ENCODE data around the gene RAPSN. TPM values are rescaled to one million over a fixed set of nuclear protein-coding genes. Genes with fewer than 3 reads are reported as not detected.
A peak's percentile ranks its signal among the peaks of the same experiment; 100 is the strongest.

Gene RAPSN
- total RNA-seq, 4 donors from 2014 or later: 0.59 to 4.6 (median 1.0) TPM; not detected in 1

GRCh38 chr11:47409440-47410369 lies 39.2 kb downstream of the RAPSN start:
- peaks cover 28% of the 10 kb centered on the region for H3K36me3 ChIP-seq
- H3K27ac ChIP-seq: peak overlapping the region; percentile 93
- no peaks in the 10 kb centered on the region for H3K9me3 ChIP-seq
- no peak for TF ChIP-seq POLR2AphosphoS5 (IDR thresholded peaks at IDR 0.05)
- TF ChIP-seq CTCF (IDR thresholded peaks at IDR 0.05): no peak
- peak in 1 of 2 donors; percentile 71 for DNase-seq (ENCODE audit: low spot score in 2 of 2)
- no peaks in the 10 kb centered on the region for H3K27me3 ChIP-seq
- peaks cover 49% of the 10 kb centered on the region for H3K4me1 ChIP-seq
- H3K4me3 ChIP-seq: peak overlapping the region; percentile 69
- WGBS: 44% methylated on average over 6 of the region's 31 CpGs

GRCh38 chr11:47408598-47409439 lies 40.1 kb downstream of the RAPSN start:
- 2% methylated on average over 17 of the region's 50 CpGs for WGBS
- Histone ChIP-seq H3K36me3 (peaks cover 21% of the 10 kb centered on the region), H3K9me3 (no peaks in the 10 kb centered on the region), H3K4me1 (peaks cover 46% of the 10 kb centered on the region), H3K27ac (peak overlapping the region; percentile 93), H3K4me3 (peak overlapping the region; percentile 69), H3K27me3 (no peaks in the 10 kb centered on the region)
- TF ChIP-seq EP300 (IDR thresholded peaks at IDR 0.05): no peak
- no peak for TF ChIP-seq CTCF (IDR thresholded peaks at IDR 0.05)
- TF ChIP-seq POLR2AphosphoS5 (IDR thresholded peaks at IDR 0.05): no peak
- no peak for TF ChIP-seq POLR2A (IDR thresholded peaks at IDR 0.05)
- DNase-seq (ENCODE audit: low spot score in 2 of 2): peak; percentile 83 to 85

GRCh38 chr11:47407746-47408590 lies 41.0 kb downstream of the RAPSN start, which contains the start of gene SLC39A13:
TSS of gene SLC39A13 (plus strand) at chr11:47408590. CDS start at chr11:47410095, 1,505 bp downstream.
- 1% methylated on average over 36 of the region's 70 CpGs for WGBS
- Histone ChIP-seq H3K4me3 (peak within 1 kb of the TSS; percentile 69), H3K27me3 (no peaks in the 10 kb centered on the region), H3K27ac (peak within 1 kb of the TSS; percentile 93), H3K9me3 (no peaks in the 10 kb centered on the region), H3K4me1 (peaks cover 46% of the 10 kb centered on the region), H3K36me3 (peaks cover 13% of the 10 kb centered on the region)
- DNase-seq (ENCODE audit: low spot score in 2 of 2): peak; percentile 95 to 96
- TF ChIP-seq POLR2AphosphoS5 (IDR thresholded peaks at IDR 0.05): peak in 2 of 3 donors; percentile 33 to 92
- TF ChIP-seq EP300 (IDR thresholded peaks at IDR 0.05): no peak
- peak; percentile 66 to 93 for TF ChIP-seq CTCF (IDR thresholded peaks at IDR 0.05)
- peak; percentile 64 to 86 for TF ChIP-seq POLR2A (IDR thresholded peaks at IDR 0.05)

- Histone ChIP-seq H3K27ac (peak overlapping the region; percentile 93), H3K4me1 (peaks cover 44% of the 10 kb centered on the region), H3K4me3 (peak overlapping the region; percentile 69), H3K9me3 (no peaks in the 10 kb centered on the region), H3K36me3 (peaks cover 9% of the 10 kb centered on the region), H3K27me3 (no peaks in the 10 kb centered on the region)
- TF ChIP-seq POLR2AphosphoS5 (IDR thresholded peaks at IDR 0.05): peak in 1 of 3 donors; percentile 23
- TF ChIP-seq POLR2A (IDR thresholded peaks at IDR 0.05): no peak
- peak in 1 of 2 donors; percentile 65 for DNase-seq (ENCODE audit: low spot score in 2 of 2)
- 32% methylated on average over 10 of the region's 12 CpGs for WGBS
These were observed 41.8 kb downstream of the RAPSN start for GRCh38 chr11:47406896-47407745.

Data from suprapubic skin (tissue), 4 donors.